ENCODE results near the gene EML4.

DNA sequence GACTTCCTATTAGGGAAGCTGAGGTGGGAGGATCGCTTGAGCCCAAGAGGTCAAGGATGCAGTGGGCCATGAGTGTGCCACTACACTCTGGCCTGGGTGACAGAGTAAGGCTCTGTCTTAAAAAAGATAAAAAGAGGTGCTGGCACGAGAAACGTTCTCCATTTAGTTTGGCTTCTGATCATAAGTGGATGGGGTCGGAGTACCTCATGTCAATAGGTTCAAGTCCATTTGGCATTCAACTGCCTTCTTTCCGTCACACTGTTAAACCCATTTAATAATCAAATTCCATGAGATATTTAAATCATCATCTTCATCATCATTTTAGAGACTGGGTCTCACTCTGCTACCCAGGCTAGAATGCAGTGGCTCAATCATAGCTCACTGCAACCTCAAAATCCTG is 182.7 kb downstream of the EML4 start:
- TF ChIP-seq RBFOX2 (IDR thresholded peaks at IDR 0.05; ENCODE audit: low read depth, low read length) (no peak), ZBTB49 (CRISPR knock-in tag; IDR thresholded peaks at IDR 0.05; ENCODE audit: borderline replicate concordance) (no peak)
- TF ChIP-seq, protein P1, sequence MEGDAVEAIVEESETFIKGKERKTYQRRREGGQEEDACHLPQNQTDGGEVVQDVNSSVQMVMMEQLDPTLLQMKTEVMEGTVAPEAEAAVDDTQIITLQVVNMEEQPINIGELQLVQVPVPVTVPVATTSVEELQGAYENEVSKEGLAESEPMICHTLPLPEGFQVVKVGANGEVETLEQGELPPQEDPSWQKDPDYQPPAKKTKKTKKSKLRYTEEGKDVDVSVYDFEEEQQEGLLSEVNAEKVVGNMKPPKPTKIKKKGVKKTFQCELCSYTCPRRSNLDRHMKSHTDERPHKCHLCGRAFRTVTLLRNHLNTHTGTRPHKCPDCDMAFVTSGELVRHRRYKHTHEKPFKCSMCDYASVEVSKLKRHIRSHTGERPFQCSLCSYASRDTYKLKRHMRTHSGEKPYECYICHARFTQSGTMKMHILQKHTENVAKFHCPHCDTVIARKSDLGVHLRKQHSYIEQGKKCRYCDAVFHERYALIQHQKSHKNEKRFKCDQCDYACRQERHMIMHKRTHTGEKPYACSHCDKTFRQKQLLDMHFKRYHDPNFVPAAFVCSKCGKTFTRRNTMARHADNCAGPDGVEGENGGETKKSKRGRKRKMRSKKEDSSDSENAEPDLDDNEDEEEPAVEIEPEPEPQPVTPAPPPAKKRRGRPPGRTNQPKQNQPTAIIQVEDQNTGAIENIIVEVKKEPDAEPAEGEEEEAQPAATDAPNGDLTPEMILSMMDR (CRISPR knock-in tag; IDR thresholded peaks at IDR 0.05), result no peak

All from HepG2 (cell line).